Measurements from ENCODE around the gene CTLA4. TPM values are rescaled to one million over a fixed set of nuclear protein-coding genes. Genes with fewer than 3 reads are reported as not detected.

Gene CTLA4
- total and polyA plus RNA-seq, 2 of the 4 experiments (the other 2 are of a cell fraction): not detected

DNA sequence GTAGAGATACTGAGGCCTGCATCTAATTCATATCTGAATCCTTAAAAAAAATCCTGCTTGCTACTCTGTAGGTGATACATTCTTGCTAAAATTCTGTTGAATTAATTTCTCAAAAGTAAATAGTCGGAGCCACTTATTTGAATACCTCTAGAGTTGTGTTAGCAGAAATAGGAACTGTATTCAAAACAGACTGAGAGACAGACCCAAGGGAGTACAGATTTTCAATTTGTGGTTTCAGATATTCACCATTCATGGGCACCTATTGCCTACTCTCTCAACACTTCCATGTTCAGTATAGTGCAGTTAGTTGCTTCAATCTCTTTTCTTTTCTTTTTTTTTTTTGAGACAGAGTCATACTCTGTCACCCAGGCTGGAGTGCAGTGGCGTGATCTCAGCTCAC, 46.6 kb upstream of the CTLA4 start:
- ChIA-PET POLR2A (ENCODE audit: unreplicated experiment) (no interaction called here), CTCF (no interaction called here)
- Histone ChIP-seq H3K4me2 (ENCODE audit: low read depth, low read length) (no peak overlapping the region), H3K14ac (replicated peaks; ENCODE audit: low read depth, low read length) (no peak overlapping the region), H2BK15ac (ENCODE audit: low read depth, low read length) (no peak overlapping the region), H4K5ac (ENCODE audit: low read depth, low read length) (no peak overlapping the region), H2BK120ac (ENCODE audit: low read depth, low read length) (no peak overlapping the region), H3K4me3 (ENCODE audit: insufficient read depth, low read depth, low read length) (no peak overlapping the region), H2AK5ac (ENCODE audit: low read depth, low read length) (no peak overlapping the region), H3K27ac (ENCODE audit: insufficient read depth, low read length) (no peak overlapping the region), H2BK5ac (ENCODE audit: low read depth, low read length, poor library complexity, severe bottlenecking) (no peak overlapping the region), H4K20me1 (ENCODE audit: insufficient read depth, low read length) (no peaks in the 10 kb centered on the region), H2AK9ac (replicated peaks; ENCODE audit: low read depth, low read length, poor library complexity) (no peak overlapping the region), H3K4ac (ENCODE audit: low read depth, low read length) (no peak overlapping the region), H2AFZ (replicated peaks; ENCODE audit: low read length, poor library complexity) (no peak overlapping the region), H4K8ac (ENCODE audit: low read depth in 2 of 2, low read length in 2 of 2) (no peak overlapping the region), H3K9me3 (ENCODE audit: control insufficient read depth, insufficient read depth, low read length) (no peaks in the 10 kb centered on the region), H3K27me3 (ENCODE audit: control insufficient read depth, insufficient read depth, low read length) (peaks cover 38% of the 10 kb centered on the region), H3K9ac (ENCODE audit: low read depth, low read length) (no peak overlapping the region), H3K56ac (ENCODE audit: extremely low read depth, insufficient read depth, low read length) (no peak overlapping the region), H3K9me1 (ENCODE audit: insufficient read depth, low read length) (no peaks in the 10 kb centered on the region), H3K18ac (ENCODE audit: low read depth, low read length) (no peak overlapping the region), H3K4me1 (ENCODE audit: control insufficient read depth, insufficient read depth, low read length) (no peaks in the 10 kb centered on the region), H3K36me3 (ENCODE audit: control insufficient read depth, insufficient read depth, low read length) (no peaks in the 10 kb centered on the region), H3K79me1 (ENCODE audit: low read depth in 1 of 2, low read length in 2 of 2) (no peaks in the 10 kb centered on the region), H2BK20ac (ENCODE audit: low read depth, low read length) (no peak overlapping the region), H4K91ac (ENCODE audit: insufficient read depth, low read depth, low read length) (no peak overlapping the region), H3K23ac (ENCODE audit: low read depth, low read length) (no peak overlapping the region)
- no peak for ATAC-seq (ENCODE audit: low read depth)
- intact Hi-C loops (cut with micrococcal nuclease): no loop called here
- WGBS, 2 experiments (ENCODE audit: extremely low coverage in 2 of 2, insufficient read length in 1 of 2): no CpG with 5 or more reads among the region's 2 CpGs
- TF ChIP-seq RAD21 (IDR thresholded peaks at IDR 0.05; ENCODE audit: low read length): no peak
- in situ Hi-C loops (cut with MboI; ENCODE audit: low sequenced_read_pairs): loop anchor here (25.0 kb wide), 1 partner anchor 584 kb away; the partner anchor contains the start of gene CYP20A1
- BruUV-seq (replicated peaks): no TSS peak
- dilution Hi-C loops (cut with HindIII; ENCODE audit: low sequenced_read_pairs, unreplicated experiment): loop anchor here (25.0 kb wide), 1 partner anchor 309 kb away; no protein-coding TSS in a partner anchor
- DNase-seq: no peak
